Mesenchymal stem cell (in vitro differentiated cells and primary cell): Measurements from ENCODE around the gene PRSS27.

Source experiments
- DNase-seq: peaks from one replicate; pipeline ENCODE4 v3.0.0-alpha.2; 2013
- H2AFZ ChIP-seq: one replicate; pipeline ENCODE4 v1.6.1; 2013; ENCODE audit warnings: low read depth, mild to moderate bottlenecking, control low read depth, inconsistent platforms, low read length, moderate library complexity
- H2AK5ac ChIP-seq: 2 replicates; pipeline ENCODE4 v1.6.1; 2013; ENCODE audit warnings: low read length, moderate library complexity, mild to moderate bottlenecking, inconsistent platforms; ENCODE audit not compliant: severe bottlenecking
- H2BK120ac ChIP-seq: one replicate; pipeline ENCODE4 v1.6.1; 2013; ENCODE audit warnings: low read depth, mild to moderate bottlenecking, inconsistent platforms, low read length, moderate library complexity
- H2BK12ac ChIP-seq, 2 experiments: one replicate each; pipeline ENCODE4 v1.6.1; 2013; ENCODE audit warnings: inconsistent platforms in 2 of 2, low read length in 2 of 2, mild to moderate bottlenecking in 2 of 2, moderate library complexity in 2 of 2, control low read depth in 1 of 2
- H2BK15ac ChIP-seq: one replicate; pipeline ENCODE4 v1.6.1; 2013; ENCODE audit warnings: mild to moderate bottlenecking, low read depth, inconsistent platforms; ENCODE audit not compliant: poor library complexity, severe bottlenecking
- H2BK5ac ChIP-seq: 2 replicates; pipeline ENCODE4 v1.6.1; 2013; ENCODE audit warnings: low read depth, mild to moderate bottlenecking, low read length, control low read depth, inconsistent platforms; ENCODE audit not compliant: poor library complexity, severe bottlenecking
- H3K14ac ChIP-seq, 2 experiments: one replicate each; pipeline ENCODE4 v1.6.1; 2013; ENCODE audit warnings: inconsistent platforms in 2 of 2, low read length in 2 of 2, control low read depth in 1 of 2, mild to moderate bottlenecking in 1 of 2, moderate library complexity in 1 of 2
- H3K18ac ChIP-seq, 2 experiments: one replicate each; pipeline ENCODE4 v1.6.1; 2013; ENCODE audit warnings: inconsistent platforms in 2 of 2, low read length in 2 of 2, control low read depth in 1 of 2, low read depth in 1 of 2, mild to moderate bottlenecking in 1 of 2
- H3K23ac ChIP-seq, 2 experiments: one replicate each; pipeline ENCODE4 v1.6.1; 2013; ENCODE audit warnings: inconsistent platforms in 2 of 2, low read length in 2 of 2, mild to moderate bottlenecking in 2 of 2, moderate library complexity in 2 of 2, control low read depth in 1 of 2
- H3K27ac ChIP-seq: 2 replicates; pipeline ENCODE4 v1.5.1; 2013; ENCODE audit warnings: mild to moderate bottlenecking, moderate library complexity, low read length, control low read depth, inconsistent platforms; ENCODE audit not compliant: poor library complexity, severe bottlenecking
- H3K27me3 ChIP-seq, 2 experiments: 2 replicates each; pipeline versions ENCODE4 v1.6.1 to v1.7.0; 2013; ENCODE audit warnings: low read length in 2 of 2, mild to moderate bottlenecking in 2 of 2, moderate library complexity in 2 of 2, control low read depth in 1 of 2, inconsistent platforms in 1 of 2; ENCODE audit not compliant: control insufficient read depth in 1 of 2, insufficient read depth in 1 of 2
- H3K36me3 ChIP-seq, 2 experiments: 2 replicates each; pipeline versions ENCODE4 v1.6.1 to v1.7.0; 2013; ENCODE audit warnings: low read length in 2 of 2, control low read depth in 1 of 2, inconsistent platforms in 1 of 2, low read depth in 1 of 2, mild to moderate bottlenecking in 1 of 2; ENCODE audit not compliant: insufficient read depth in 2 of 2, control insufficient read depth in 1 of 2
- H3K4ac ChIP-seq, 2 experiments: one replicate each; pipeline ENCODE4 v1.6.1; 2013; ENCODE audit warnings: inconsistent platforms in 2 of 2, low read length in 2 of 2, mild to moderate bottlenecking in 2 of 2, moderate library complexity in 2 of 2, control low read depth in 1 of 2, low read depth in 1 of 2
- H3K4me1 ChIP-seq: 2 replicates; pipeline ENCODE4 v1.6.1; 2013; ENCODE audit warnings: low read depth, low read length, control low read depth; ENCODE audit not compliant: control insufficient read depth, insufficient read depth
- H3K4me2 ChIP-seq: 2 replicates; pipeline ENCODE4 v1.6.1; 2013; ENCODE audit warnings: low read length, mild to moderate bottlenecking, inconsistent platforms; ENCODE audit not compliant: poor library complexity, severe bottlenecking
- H3K4me3 ChIP-seq, 2 experiments: 2 replicates each; pipeline versions ENCODE4 v1.5.1 to v1.7.0; 2013; ENCODE audit warnings: low read length in 2 of 2, mild to moderate bottlenecking in 2 of 2, control low read depth in 1 of 2, low read depth in 1 of 2; ENCODE audit not compliant: insufficient read depth in 1 of 2
- H3K79me1 ChIP-seq: replicated peaks from 2 replicates; pipeline ENCODE4 v1.6.1; 2013; ENCODE audit warnings: mild to moderate bottlenecking, control low read depth, low read length, inconsistent platforms; ENCODE audit not compliant: poor library complexity, severe bottlenecking
- H3K9ac ChIP-seq: 2 replicates; pipeline ENCODE4 v1.7.0; 2013; ENCODE audit warnings: mild to moderate bottlenecking, low read length, moderate library complexity
- H3K9me3 ChIP-seq: 2 replicates; pipeline ENCODE4 v1.7.0; 2013; ENCODE audit warnings: mild to moderate bottlenecking, low read length; ENCODE audit not compliant: control insufficient read depth
- H4K8ac ChIP-seq: one replicate; pipeline ENCODE4 v1.6.1; 2013; ENCODE audit warnings: inconsistent platforms, mild to moderate bottlenecking, low read length, moderate library complexity
- H4K91ac ChIP-seq: one replicate; pipeline ENCODE4 v1.6.1; 2013; ENCODE audit warnings: mild to moderate bottlenecking, low read length, inconsistent platforms
- WGBS: methylation state at CpG from one replicate; pipeline ENCODE4 v1.1.7; 2013; ENCODE audit warnings: mixed read lengths; 5-methylcytosine and 5-hydroxymethylcytosine counted together

PRSS27 gene

GRCh38 chr16:2751577-2752034 is 31.6 kb upstream of the PRSS27 start:
- no peaks in the 10 kb centered on the region for H3K27me3 ChIP-seq
- peak overlapping the region; percentile 98 for H3K9ac ChIP-seq
- H4K91ac ChIP-seq: peak overlapping the region; percentile 95
- peak overlapping the region; percentile 96 for H3K4ac ChIP-seq
- peak overlapping the region; percentile 10 for H2BK5ac ChIP-seq
- peak overlapping the region; percentile 97 for H2BK120ac ChIP-seq
- peak overlapping the region; percentile 100 for H4K8ac ChIP-seq
- H3K4me1 ChIP-seq: peaks cover 15% of the 10 kb centered on the region
- no peak overlapping the region for H3K14ac ChIP-seq
- peaks cover 11% of the 10 kb centered on the region for H3K79me1 ChIP-seq
- H2AK5ac ChIP-seq: peak overlapping the region; percentile 93
- H3K4me3 ChIP-seq: peak overlapping the region; percentile 90
- H3K27ac ChIP-seq: peak overlapping the region; percentile 100
- no peak for DNase-seq
- no peak overlapping the region for H2BK12ac ChIP-seq
- H3K18ac ChIP-seq: peak overlapping the region; percentile 73 to 93
- peak overlapping the region; percentile 14 to 23 for H3K23ac ChIP-seq
- peak overlapping the region; percentile 70 for H3K4me2 ChIP-seq
- H3K36me3 ChIP-seq: peaks cover 8 to 13% of the 10 kb centered on the region in 2 experiments
- WGBS: 57% methylated on average over 23 of the region's 23 CpGs
- H3K9me3 ChIP-seq: no peaks in the 10 kb centered on the region
- no peak overlapping the region for H2BK15ac ChIP-seq
- H2AFZ ChIP-seq: peak overlapping the region; percentile 67

- Histone ChIP-seq H3K27me3 (peaks cover 0 to 4% of the 10 kb centered on the region in 2 experiments), H3K27ac (no peak overlapping the region), H2BK5ac (no peak overlapping the region), H3K9me3 (no peaks in the 10 kb centered on the region), H3K23ac (no peak overlapping the region), H3K4me2 (no peak overlapping the region), H3K18ac (no peak overlapping the region), H2BK12ac (no peak overlapping the region), H2BK120ac (no peak overlapping the region), H3K4ac (no peak overlapping the region), H3K4me1 (peaks cover 11% of the 10 kb centered on the region), H3K36me3 (peaks cover 5 to 7% of the 10 kb centered on the region in 2 experiments), H3K9ac (no peak overlapping the region), H3K14ac (no peak overlapping the region), H3K4me3 (no peak overlapping the region), H4K91ac (no peak overlapping the region), H3K79me1 (peaks cover 11% of the 10 kb centered on the region), H2BK15ac (no peak overlapping the region), H2AFZ (no peak overlapping the region), H2AK5ac (no peak overlapping the region), H4K8ac (no peak overlapping the region)
- 92% methylated on average over 5 of the region's 6 CpGs for WGBS
- DNase-seq: no peak
These were observed 29.9 kb upstream of the PRSS27 start for GRCh38 chr16:2749936-2750335.

- H3K23ac ChIP-seq: no peak overlapping the region
- H4K91ac ChIP-seq: no peak overlapping the region
- no peak overlapping the region for H3K27ac ChIP-seq
- no peak overlapping the region for H2AK5ac ChIP-seq
- H2BK15ac ChIP-seq: no peak overlapping the region
- no peak overlapping the region for H3K18ac ChIP-seq
- 98% methylated on average over 5 of the region's 5 CpGs for WGBS
- no peak overlapping the region for H3K14ac ChIP-seq
- no peak for DNase-seq
- H3K4me1 ChIP-seq: peaks cover 11% of the 10 kb centered on the region
- peaks cover 11% of the 10 kb centered on the region for H3K79me1 ChIP-seq
- peaks cover 0 to 4% of the 10 kb centered on the region in 2 experiments for H3K27me3 ChIP-seq
- H2AFZ ChIP-seq: no peak overlapping the region
- H4K8ac ChIP-seq: no peak overlapping the region
- no peak overlapping the region for H3K4me3 ChIP-seq
- H2BK120ac ChIP-seq: no peak overlapping the region
- no peak overlapping the region for H2BK12ac ChIP-seq
- H3K9me3 ChIP-seq: no peaks in the 10 kb centered on the region
- no peak overlapping the region for H3K9ac ChIP-seq
- no peak overlapping the region for H3K4me2 ChIP-seq
- no peak overlapping the region for H2BK5ac ChIP-seq
- H3K36me3 ChIP-seq: peaks cover 5 to 7% of the 10 kb centered on the region in 2 experiments
- no peak overlapping the region for H3K4ac ChIP-seq
These were observed 29.5 kb upstream of the PRSS27 start for GRCh38 chr16:2749476-2749875.

- peaks cover 0 to 4% of the 10 kb centered on the region in 2 experiments for H3K27me3 ChIP-seq
- H3K27ac ChIP-seq: no peak overlapping the region
- DNase-seq: no peak
- no peaks in the 10 kb centered on the region for H3K9me3 ChIP-seq
- H2BK12ac ChIP-seq: no peak overlapping the region
- H3K4me3 ChIP-seq: no peak overlapping the region
- no peak overlapping the region for H2BK5ac ChIP-seq
- H3K79me1 ChIP-seq: peaks cover 11% of the 10 kb centered on the region
- H3K9ac ChIP-seq: no peak overlapping the region
- no peak overlapping the region for H2AFZ ChIP-seq
- no peak overlapping the region for H3K18ac ChIP-seq
- no peak overlapping the region for H3K4ac ChIP-seq
- peaks cover 9% of the 10 kb centered on the region for H3K4me1 ChIP-seq
- 96% methylated on average over 6 of the region's 7 CpGs for WGBS
- H4K91ac ChIP-seq: no peak overlapping the region
- H3K4me2 ChIP-seq: no peak overlapping the region
- peaks cover 5 to 7% of the 10 kb centered on the region in 2 experiments for H3K36me3 ChIP-seq
- no peak overlapping the region for H3K14ac ChIP-seq
- H2BK120ac ChIP-seq: no peak overlapping the region
- H2BK15ac ChIP-seq: no peak overlapping the region
- no peak overlapping the region for H2AK5ac ChIP-seq
- H3K23ac ChIP-seq: no peak overlapping the region
- H4K8ac ChIP-seq: no peak overlapping the region
These were observed 28.9 kb upstream of the PRSS27 start for GRCh38 chr16:2748757-2749455.
